Nucleus accumbens (tissue), 56 donors: ENCODE data around the gene TRPC1.
A peak's percentile ranks its signal among the peaks of the same experiment; 100 is the strongest.
"Not testable (repeated sequence)": the region's sequence is repeated elsewhere in the genome, so short reads cannot be mapped to it uniquely, and the experiment has no call there.

Experiments used
- DNase-seq, 56 donors: peaks; one replicate each; lab custom pipeline; 2025; lab: John Stamatoyannopoulos, UW

The TRPC1 gene

DNA sequence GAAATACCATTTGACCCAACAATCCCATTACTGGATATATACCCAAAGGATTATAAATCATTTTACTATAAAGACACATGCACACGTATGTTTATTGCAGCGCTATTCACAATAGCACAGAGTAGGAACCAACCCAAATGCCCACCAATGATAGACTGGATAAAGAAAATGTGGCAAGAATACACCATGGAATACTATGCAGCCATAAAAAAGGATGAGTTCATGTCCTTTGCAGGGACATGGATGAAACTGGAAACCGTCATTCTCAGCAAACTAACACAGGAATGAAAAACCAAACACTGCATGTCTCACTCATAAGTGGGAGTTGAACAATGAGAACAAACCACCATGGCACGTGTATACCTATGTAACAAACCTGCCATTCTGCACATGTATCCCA lies 26.7 kb downstream of the TRPC1 start:
- not testable (repeated sequence) for DNase-seq

- DNase-seq: not testable (repeated sequence)
These were observed 28.8 kb downstream of the TRPC1 start for GRCh38 chr3:142752605-142753004.

GRCh38 chr3:142754494-142754893 lies 30.7 kb downstream of the TRPC1 start:
- DNase-seq: no peak

DNA sequence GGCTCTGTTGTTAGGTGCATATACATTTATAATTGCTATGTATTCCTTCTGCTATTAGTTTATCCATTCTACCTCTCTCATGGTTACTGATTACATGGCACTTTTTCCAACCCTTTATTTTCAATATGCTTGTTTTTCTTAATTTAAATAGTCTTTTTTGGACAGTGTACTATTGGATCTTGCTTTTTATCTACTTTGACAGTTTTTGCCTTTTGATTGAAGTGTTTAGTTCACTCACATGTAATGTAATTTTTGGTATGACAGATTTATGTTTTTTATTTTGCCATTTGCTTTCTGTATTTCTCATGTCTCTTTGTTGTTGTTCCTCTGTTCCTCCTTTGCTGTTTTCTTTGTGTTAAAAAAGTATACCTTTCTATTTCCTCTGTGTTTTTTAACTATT lies 44.5 kb downstream of the TRPC1 start:
- DNase-seq: no peak

GRCh38 chr3:142777927-142778326 lies 54.1 kb downstream of the TRPC1 start:
- no peak for DNase-seq

DNA sequence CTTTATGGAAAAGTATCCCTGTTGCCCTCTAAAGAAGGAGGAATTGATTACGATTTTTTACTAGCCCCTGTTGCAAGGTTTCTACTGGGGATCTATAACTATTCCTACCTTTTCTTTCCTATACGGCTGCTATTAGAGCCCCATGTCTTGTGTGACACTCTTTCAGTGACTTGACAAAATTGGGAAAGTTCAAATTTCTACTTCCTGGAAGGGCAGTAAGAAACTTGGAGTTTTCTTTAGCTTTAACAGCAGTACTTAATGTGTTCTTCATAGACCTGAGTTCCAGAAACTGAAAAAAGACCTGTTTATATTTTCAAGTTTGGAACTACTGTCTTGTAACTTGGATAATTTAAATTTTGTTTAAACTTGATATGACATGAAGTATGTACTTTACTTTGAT lies 54.7 kb downstream of the TRPC1 start:
- DNase-seq: no peak

- no peak for DNase-seq
These were observed 55.8 kb downstream of the TRPC1 start for GRCh38 chr3:142779591-142779990.

GRCh38 chr3:142782616-142783015 lies 58.8 kb downstream of the TRPC1 start:
- no peak for DNase-seq

GRCh38 chr3:142784228-142784627 lies 60.4 kb downstream of the TRPC1 start:
- no peak for DNase-seq

DNA sequence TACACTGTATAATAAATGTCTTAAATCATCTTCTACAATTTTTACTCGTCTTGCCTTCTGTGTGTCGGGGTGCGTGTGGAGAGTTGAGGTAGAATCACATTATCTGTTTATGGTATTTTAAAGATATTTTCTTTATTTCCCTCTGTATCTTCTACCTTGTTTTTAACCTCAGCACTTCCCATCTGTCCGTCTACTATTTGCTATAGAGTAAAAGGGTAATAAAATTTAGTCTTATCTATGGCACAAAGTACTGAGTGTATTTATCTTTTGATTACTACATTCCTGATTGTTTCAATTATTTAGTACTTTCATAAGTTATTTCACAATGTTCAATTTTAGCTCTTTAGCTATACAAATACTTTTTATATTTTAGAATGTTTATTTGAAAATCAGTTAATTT lies 62.2 kb downstream of the TRPC1 start:
- no peak for DNase-seq

GRCh38 chr3:142787719-142788118 lies 63.9 kb downstream of the TRPC1 start:
- DNase-seq: no peak

DNA sequence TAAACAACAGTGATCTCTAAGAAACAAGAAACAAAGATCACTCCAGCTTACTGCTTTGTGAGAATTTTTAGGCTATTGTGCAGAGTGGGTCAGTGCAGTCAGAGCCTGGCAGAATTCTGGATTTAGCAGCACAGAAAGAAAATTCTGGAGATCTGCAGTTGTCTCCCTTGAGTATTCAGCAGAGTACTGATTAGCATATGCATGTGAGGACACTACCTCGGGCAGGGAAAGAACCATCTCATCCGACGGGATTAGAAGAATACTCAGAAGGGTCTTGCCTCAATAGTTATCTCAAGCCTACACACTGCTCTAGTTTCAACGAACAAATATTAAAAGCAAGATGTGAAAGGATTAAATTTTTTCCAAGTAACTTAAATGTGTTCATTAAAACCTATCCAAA lies 70.7 kb downstream of the TRPC1 start:
- no peak for DNase-seq

DNA sequence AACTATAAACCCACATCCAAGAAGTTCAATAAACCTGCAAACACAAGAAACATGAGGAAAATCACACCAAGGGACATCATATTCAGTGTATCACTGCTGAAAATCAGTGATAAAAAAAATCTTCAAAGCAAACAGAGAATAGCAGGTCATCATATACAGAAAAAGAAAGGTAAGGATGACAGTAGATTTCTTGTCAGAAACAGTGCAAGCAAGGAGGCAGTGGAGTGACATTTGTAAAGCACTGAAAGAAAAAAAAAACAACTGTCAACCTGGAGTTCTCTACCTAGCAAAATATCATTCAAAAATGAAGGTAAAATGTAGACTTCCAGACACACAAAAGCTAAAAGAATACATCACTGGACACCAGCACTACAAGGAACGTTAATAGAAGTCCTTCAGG lies 71.5 kb downstream of the TRPC1 start:
- no peak for DNase-seq

GRCh38 chr3:142796823-142797222 lies 73.0 kb downstream of the TRPC1 start:
- no peak for DNase-seq

DNA sequence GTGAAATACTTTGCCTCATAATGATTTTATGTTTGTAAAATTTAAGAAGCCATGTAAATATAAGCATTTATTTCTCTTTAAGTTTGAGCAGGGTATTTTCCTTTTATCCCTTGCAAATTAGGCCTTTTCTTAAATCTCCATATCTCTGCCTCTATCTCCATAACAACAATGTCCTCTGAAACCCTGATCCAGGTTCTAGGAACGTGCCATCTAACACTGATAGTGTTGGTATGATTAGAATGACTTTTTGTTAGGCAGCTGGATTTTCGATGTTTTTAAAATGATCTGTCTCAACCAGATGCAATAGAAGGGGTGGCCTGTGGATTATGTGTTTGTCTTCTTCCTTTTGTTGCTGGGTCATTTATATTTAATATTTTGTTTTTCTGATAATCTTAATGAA lies 77.9 kb downstream of the TRPC1 start:
- DNase-seq: no peak

DNA sequence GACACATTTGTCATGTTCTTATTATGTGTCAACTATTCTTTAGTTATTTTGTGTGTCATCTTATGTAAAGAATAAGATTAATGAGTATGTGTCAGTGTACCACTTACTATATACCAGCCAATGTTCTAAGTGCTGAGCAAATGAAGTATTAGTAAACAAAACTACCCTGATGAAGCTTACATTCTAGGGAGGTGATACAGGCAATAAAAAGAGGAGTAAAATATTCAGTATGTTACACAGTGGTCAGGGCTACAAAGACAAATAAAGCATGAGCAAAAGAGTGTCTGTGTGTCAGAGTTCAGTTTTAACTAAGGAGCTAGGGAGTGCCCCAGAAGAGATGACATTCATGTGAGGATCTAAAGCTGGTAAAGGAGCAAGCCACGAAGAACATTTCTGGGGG lies 79.1 kb downstream of the TRPC1 start:
- no peak for DNase-seq

- DNase-seq: peak in 1 of 56 donors; percentile 10
These were observed 84.5 kb downstream of the TRPC1 start for GRCh38 chr3:142808103-142808917.

DNA sequence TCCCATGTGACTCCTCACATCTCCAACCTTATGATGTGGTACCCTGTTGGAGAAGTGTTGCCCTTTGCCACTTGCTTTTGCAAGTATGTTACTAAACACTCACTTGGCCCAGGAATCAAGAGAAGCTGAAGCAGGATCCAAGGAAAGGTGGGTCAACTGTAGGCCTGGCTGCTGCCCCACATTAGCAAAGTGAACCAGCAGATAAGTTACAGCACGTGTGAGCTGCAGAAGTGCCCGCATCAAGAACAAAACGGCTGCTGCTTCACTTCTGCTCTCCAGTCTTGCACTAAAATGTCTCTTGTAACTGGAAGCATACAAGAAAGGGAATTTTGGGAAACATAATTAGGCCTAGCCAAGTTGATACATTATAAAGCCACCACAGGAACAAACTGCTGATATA lies 85.4 kb downstream of the TRPC1 start:
- DNase-seq: no peak

GRCh38 chr3:142815803-142816202 lies 92.0 kb downstream of the TRPC1 start:
- DNase-seq: no peak

DNA sequence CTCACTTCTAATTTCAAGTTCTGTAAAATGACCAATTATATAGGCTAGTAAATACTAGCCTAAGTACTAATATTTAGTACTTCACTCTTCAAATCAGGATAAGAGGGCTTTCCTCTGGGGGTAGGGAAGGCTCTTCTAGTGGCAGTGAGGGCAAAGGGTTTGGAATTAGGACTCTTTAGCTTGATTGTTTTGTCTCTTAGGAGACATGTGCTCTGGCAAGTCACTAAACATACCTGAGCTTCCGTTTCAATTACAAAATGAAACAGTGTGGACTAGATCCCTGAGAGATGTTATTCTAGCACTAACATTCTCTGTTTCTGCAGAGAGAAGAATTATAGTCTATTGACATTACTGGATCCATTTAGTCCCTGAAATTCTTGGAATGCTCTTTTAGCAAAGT lies 93.5 kb downstream of the TRPC1 start:
- DNase-seq: no peak

DNA sequence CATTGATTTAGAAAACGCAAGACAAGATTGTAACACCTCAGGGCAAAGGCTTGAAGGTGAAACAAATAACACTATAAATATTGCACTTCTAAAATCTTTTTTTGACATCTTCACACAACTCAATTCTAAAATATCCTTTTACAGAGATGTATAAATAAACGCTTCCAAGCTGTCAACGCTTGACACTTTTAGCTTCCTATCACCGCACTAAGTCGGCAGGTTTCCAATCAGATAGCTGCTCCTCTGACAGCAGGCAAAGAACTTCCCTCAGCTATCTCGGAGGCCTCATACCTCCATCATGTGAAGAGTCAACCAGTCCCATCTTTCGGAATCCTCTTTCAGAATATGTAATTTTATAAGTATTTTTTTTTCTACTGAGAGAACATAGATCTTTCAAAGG lies 94.1 kb downstream of the TRPC1 start:
- no peak for DNase-seq

DNA sequence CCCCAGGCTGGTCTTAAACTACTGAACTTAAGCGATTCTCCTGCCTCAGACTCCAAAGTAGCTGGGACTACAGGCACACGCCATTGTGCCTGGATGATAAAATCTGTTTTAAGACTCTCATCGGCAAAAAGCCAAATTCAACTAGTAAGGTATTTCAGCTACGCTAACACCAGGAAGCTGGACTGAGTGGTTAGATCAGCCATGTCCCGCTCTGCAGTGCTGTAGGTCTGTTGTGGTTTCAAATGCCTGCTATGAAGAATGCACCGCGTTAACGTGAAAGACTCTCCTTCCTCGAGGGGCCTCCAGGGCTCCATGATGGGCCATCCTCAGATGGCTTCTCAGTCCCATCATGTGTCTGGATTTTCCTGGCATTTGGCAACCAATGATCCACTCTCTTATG lies 94.8 kb downstream of the TRPC1 start:
- no peak for DNase-seq

DNA sequence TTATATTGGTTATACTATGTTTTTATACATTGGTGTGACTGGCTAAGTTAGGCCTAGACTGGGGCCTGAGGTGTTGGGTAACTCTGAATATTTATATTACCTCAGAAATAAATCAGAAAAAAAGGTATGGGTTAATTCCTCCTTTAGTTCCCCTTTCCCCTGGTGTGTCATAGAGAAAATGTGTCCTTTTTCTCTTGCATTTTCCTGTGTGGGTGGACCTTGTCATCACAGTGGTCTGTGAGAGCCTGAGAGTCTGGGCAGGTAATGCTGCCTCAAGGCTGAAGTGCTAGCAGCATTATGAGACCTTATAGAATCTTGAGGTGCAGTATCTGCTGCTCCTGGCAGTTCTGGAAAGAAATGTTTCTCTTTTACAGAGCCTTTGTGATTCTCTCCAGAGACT lies 95.3 kb downstream of the TRPC1 start:
- no peak for DNase-seq
